ENCODE data around the gene CEACAM21.

- TF ChIP-seq EZH2 (IDR thresholded peaks at IDR 0.05; ENCODE audit: low read length, missing control alignments): no peak
- no peak for TF ChIP-seq CTCF (conservative IDR thresholded peaks at IDR 0.05 in 1 of 2, IDR thresholded peaks at IDR 0.05 in 1 of 2; ENCODE audit: low read depth in 1 of 2, low read length in 2 of 2)
These were observed 26.8 kb upstream of the CEACAM21 start for GRCh38 chr19:41548954-41549688.
